Suppressor macrophage (primary cell): ENCODE data around the gene ARHGAP8.

Source experiments
- DNase-seq, 4 experiments: peaks; one replicate each; pipeline ENCODE4 v3.0.0-alpha.2; 2020 to 2022

The ARHGAP8 gene

GRCh38 chr22:44804327-44804726, 52.0 kb downstream of the ARHGAP8 start:
- DNase-seq = no peak

DNA sequence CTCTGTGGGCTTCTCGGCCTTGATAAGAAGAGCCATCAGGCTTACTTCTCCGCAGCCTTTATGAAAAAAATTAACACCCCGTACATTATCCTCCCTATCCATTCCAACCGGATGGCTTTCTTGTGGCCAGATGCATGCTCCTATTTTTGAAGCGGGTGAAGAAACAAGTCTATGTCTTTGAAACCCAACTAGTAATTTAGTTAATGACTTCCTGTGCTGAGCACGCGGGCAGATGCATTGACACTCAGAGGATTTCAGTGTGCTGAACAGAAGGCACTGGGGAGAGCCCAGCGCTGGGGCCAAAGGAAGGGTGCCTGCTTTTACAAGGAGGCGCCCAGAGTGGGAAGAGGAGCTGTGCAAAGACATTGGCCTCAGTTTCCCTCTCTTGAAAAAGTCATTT, 53.3 kb downstream of the ARHGAP8 start:
- DNase-seq = no peak

DNA sequence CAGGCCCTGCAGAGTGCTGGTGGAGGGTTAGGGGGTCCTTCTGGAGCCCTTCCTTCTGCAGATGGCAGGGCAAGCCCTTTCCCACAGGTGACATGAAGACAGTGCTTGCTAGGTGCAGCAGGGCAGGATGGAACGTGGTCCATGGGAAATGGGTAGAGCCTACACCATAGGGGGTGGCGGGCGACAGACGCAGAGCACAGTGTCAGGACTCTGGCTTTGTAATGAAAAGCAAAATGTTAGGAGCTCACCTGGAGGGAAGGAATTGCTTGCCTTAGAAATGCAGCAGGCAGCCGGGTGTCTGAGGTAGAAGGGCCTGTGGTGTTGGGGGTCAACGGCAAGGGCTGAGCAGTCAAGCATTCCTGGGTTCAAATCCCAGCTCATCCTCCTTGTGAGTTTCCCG, 54.9 kb downstream of the ARHGAP8 start:
- no peak for DNase-seq

DNA sequence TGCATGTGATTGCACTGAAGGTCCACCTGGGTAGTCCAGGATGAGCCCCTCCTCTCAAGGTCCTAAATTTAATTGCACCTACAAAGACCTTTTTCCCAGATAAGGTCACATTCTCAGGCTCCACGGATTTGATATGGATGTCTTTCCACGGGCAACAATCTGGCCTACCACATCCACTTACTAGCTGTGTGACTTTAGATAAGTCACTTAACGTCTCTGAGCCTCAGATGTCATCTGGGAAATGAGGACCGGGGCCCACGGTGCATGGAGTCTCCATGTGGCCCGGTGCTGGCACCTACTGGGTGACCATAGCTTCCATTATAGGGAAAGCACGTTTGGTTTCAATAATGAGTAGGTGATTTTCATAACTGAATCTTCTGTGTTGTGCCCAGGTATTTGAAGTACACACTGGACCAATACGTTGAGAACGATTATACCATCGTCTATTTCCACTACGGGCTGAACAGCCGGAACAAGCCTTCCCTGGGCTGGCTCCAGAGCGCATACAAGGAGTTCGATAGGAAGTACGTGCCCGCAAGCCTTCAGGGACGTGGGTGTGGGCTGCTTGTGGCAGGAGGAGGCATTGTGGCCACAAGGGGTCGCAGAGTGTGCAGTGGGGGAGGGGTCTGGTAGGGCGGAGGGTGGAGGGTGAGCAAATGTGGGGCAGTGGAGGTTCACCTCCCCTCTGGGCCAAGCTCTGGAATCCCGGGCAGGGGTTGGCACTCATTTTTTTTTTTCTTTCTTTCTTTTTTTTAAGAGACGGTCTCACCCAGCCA, 55.7 kb downstream of the ARHGAP8 start:
- DNase-seq = peak in 3 of 4 experiments; percentile 17 to 49 (median 36)

- DNase-seq = no peak
Measured at GRCh38 chr22:44809456-44809855, 57.1 kb downstream of the ARHGAP8 start.

GRCh38 chr22:44811141-44811540, 58.8 kb downstream of the ARHGAP8 start:
- DNase-seq = no peak

- no peak for DNase-seq
Measured at GRCh38 chr22:44813416-44813815, 61.0 kb downstream of the ARHGAP8 start.

- no peak for DNase-seq
Measured at GRCh38 chr22:44814266-44815098, 62.1 kb downstream of the ARHGAP8 start.

GRCh38 chr22:44815099-44816070, 63.0 kb downstream of the ARHGAP8 start:
- no peak for DNase-seq

GRCh38 chr22:44816141-44816540, 63.8 kb downstream of the ARHGAP8 start:
- no peak for DNase-seq

GRCh38 chr22:44818727-44819126, 66.4 kb downstream of the ARHGAP8 start:
- DNase-seq = no peak

DNA sequence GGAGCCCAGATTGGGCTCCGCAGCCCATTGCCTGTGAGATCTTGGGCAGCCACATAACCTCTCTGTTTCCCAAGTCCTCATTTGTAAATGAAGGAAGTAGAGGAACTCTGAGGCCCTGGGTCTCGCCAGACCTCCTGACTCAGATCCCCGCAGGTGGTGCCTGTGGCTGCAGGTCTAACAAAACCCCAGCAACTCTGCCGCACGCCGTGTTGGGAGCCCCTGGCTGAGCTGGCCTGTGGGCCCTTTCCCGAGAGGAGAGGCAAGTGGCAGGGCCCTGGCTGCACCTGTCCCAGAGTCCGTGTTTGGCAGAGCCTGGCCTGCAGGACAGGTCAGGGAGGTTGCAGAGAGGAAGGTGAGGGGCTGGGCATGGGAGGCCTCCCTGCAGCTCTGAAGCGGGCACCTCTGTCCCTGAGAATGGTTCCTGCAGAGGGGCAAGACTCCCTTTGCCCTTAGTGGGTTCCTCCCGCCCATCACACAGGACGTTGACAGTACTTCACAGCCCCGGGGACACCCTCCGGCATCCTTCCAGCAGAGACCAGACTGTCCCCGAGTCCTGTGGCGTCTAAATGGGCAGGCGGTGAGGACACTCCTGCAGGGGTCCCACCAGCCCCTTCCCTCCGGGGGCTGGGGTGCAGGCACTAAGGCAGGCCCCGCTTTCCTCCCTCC, 67.7 kb downstream of the ARHGAP8 start:
- no peak for DNase-seq

- DNase-seq = no peak
Measured at GRCh38 chr22:44821741-44822475, 69.5 kb downstream of the ARHGAP8 start.

DNA sequence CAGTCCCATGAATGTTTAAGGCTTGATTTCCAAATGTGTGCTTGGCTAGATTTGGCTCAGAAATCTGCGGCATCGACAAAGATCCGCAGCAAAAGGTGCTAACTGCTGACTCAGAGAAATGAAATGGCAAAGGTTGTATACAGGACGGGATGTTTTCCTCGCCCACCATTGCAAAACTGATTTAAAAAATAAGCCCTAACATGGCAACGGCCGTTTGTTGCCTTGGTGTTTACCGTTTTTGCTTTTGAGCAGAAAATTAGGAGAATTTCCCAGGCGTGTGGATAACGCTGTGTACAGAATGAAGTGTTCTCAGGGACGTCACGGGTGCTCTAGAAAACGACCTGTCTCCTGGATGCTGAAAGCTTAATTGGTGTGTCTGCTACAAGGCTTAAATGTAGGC, 70.2 kb downstream of the ARHGAP8 start:
- DNase-seq = no peak

DNA sequence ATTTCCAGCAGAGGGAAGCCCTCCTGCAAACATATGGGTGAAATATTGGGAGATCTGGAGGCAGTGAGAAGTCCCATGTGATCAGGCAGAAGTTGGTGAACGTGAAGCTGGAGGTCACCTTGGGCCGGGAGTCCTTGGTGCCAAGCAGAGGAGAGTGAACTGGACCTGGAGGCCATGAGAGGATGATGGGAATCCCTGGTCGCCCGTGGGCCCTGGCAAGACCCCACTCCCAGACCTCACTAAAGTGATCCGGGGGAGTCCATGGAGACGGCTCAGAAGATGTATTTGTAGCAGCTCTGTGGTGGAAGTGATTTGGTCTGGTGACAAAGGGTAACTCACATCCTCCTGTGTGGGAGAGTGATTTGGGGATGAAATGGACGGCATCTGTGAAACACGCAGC, 71.0 kb downstream of the ARHGAP8 start:
- DNase-seq = no peak

- no peak for DNase-seq
Measured at GRCh38 chr22:44823806-44824205, 71.4 kb downstream of the ARHGAP8 start.

- DNase-seq = no peak
Measured at GRCh38 chr22:44824271-44824670, 71.9 kb downstream of the ARHGAP8 start.

DNA sequence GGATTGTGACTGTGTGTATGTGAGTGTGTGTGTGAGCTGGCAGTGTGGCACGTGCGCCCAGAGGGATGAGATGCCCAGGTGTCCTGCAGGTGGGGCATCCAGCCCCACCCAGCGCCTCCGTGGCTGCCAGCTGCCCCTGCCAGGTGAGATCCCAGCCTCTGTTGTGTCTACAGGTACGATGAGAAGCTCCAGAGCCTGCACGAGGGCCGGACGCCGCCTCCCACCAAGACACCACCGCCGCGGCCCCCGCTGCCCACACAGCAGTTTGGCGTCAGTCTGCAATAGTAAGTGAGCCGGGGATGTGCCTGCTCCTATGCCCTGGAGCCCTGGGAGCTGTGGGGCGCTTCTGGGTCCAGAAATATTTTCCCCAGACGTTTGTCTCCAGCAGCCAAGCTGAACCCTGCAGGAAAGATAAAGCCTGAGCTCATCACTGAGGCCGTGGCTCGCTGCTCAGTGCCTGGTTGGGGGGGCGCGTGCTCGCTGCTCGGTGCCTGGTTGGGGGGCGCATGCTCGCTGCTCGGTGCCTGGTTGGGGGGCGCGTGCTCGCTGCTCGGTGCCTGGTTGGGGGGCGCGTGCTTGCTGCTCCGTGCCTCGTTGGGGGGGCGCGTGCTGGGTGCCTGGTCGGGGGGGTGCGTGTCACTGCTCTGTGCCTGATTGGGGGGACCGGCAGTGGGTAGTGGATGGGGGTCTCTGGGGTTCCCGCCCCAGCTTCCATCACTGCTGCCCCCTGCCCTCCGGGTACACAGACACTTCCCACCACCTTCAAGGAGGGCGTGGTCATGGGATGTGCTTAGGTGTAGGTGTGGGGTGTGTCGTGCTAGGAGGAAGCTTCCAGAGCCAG, 73.2 kb downstream of the ARHGAP8 start:
- DNase-seq = no peak

DNA sequence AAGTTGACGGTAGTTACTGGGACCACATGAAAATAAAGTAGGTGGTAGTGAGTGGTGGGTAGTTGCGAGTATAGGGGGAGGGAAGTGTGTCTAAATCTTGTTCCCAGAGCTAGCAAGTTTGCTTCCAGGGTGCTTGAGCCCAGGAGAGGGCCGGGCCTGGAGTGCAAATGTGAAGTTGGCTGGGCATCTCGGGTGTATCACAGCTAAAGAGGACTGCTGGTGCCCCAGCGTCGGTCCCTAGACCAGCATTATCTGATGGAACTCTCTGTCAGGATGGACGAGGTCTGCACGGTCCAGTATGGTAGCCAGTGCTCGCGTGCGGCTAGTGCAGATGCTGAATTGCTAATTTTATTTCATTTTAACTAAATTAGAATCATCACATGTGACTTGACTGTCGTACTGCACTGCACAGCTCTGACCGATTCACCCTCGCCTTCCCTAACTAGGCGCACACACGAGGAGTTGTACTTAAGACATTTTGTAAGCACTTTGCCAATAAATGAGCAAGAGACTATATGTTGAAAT, 75.4 kb downstream of the ARHGAP8 start:
- DNase-seq = no peak

- DNase-seq = peak; percentile 23 to 62 (median 33)
Measured at GRCh38 chr22:44828193-44828592, 75.8 kb downstream of the ARHGAP8 start.
